ENCODE data around the gene LSG1. TPM values are rescaled to one million over a fixed set of nuclear protein-coding genes. Genes with fewer than 3 reads are reported as not detected.

LSG1 gene
- total RNA-seq (2022; extraction: Qiagen RNA extraction; ENCODE audit: low read depth) = 33.4 to 35.7 TPM (median 33.9 TPM) in 5 replicates

GRCh38 chr3:194671900-194672808, at the start of gene LSG1:
LSG1 (minus strand) TSS chr3:194672191; CDS start chr3:194672162, 29 bp downstream.

GRCh38 chr3:194685718-194686413, 13.9 kb upstream of the LSG1 start, which contains the start of gene FAM43A:
FAM43A (plus strand) TSS chr3:194685883; CDS start chr3:194686827, 944 bp downstream.

GRCh38 chr3:194633349-194634004, 38.5 kb downstream of the LSG1 start, which contains the start of gene TMEM44:
TMEM44 (minus strand) TSS chr3:194633419; CDS start chr3:194633215, 204 bp downstream.

Other genes with a start within 250 kb of the LSG1 start
- gene ATP13A3, start 185.2 kb downstream of the LSG1 start, total RNA-seq (2022; extraction: Qiagen RNA extraction; ENCODE audit: low read depth) = 25.5 to 49.7 TPM (median 37.6 TPM) in 5 replicates
- 8.0 to 13.4 TPM (median 11.4 TPM) in 5 replicates for gene TMEM44, start 38.8 kb downstream of the LSG1 start, total RNA-seq (2022; extraction: Qiagen RNA extraction; ENCODE audit: low read depth)
- 1.7 to 4.5 TPM (median 3.9 TPM) in 5 replicates for gene FAM43A, start 13.7 kb upstream of the LSG1 start, total RNA-seq (2022; extraction: Qiagen RNA extraction; ENCODE audit: low read depth)

All from A549 treated with CpdA at 1 μM for 4 hours (cell line).